ENCODE data around the gene INPP5J.
A peak's percentile ranks its signal among the peaks of the same experiment; 100 is the strongest.
"Not testable (repeated sequence)": the region's sequence is repeated elsewhere in the genome, so short reads cannot be mapped to it uniquely, and the experiment has no call there.

Gene INPP5J

GRCh38 chr22:31122532-31123291, at the start of gene INPP5J:
Gene INPP5J (plus strand): TSS chr22:31122966. CDS start chr22:31123015, 49 bp downstream.
- DNase-seq = no peak

- DNase-seq = not testable (repeated sequence)
These were observed 49.6 kb upstream of the INPP5J start for GRCh38 chr22:31073125-31073524.

DNA sequence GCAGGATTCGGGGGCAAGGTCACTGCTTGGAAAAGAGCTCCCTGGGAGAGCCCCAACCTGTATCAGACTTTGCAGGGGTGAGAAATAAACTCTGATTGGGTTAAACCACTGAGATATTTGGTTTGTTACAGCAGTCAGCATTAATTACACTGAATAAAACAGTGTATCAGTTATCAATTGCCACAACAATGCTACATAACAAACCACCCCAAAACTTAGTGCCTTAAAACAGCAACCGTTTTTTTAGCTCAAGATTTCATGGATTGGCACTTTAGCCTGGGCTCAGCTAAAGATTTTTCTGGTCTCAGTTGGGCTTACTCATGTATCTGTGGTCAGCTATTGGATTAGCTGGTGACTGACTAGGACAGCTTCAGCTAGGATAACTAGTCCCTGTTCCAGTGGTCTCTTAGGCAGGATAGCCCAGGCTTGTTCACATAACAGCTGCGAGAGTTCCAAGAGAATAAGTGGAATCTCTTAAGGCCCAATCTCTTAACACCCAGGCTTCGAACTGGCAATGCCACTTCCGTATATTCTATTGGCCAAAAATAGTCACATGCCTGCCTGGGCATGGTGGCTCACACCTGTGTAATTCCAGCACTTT, 49.1 kb upstream of the INPP5J start:
- not testable (repeated sequence) for DNase-seq

DNA sequence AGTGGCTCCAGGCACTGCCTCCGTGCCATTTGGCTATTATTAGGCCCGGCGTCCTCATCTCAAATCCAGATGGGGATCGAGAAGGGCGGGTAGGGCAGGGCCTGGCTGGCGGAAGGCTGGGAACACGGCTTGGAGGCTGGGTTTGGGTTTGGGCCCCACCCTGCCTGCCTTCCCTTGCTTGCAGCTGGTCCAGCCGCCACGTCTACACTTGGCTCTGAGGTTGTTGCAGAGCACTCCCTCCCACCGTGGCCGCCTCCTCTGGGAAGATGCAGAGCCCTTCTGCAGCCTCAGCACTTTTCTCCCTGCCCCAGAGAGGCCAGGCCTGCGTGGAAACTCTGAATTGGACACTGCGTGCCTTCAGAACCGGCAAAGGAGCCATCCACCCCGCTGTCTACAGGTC, 46.8 kb upstream of the INPP5J start:
- DNase-seq = no peak

DNA sequence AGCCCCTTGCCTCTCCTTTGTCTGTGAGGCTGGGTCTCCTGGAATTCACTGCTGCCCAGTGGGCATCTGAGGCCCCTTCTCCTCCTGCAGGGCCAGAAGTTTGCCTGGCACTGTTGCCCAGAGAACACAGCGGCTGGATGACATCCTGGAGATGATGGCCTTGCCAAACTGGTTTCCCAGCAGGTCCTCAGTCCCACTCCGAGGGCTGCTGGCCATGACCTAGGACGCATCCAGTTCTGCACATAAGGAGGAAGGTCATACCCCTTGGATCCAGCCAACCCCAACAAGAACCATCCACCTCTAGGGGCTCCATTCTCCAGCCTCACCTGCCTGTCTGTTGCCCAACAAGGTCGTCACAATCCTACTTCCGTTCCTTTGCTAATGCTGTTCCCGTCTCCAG, 45.1 kb upstream of the INPP5J start:
- DNase-seq = no peak

- DNase-seq = not testable (repeated sequence)
These were observed 44.4 kb upstream of the INPP5J start for GRCh38 chr22:31078389-31078788.

DNA sequence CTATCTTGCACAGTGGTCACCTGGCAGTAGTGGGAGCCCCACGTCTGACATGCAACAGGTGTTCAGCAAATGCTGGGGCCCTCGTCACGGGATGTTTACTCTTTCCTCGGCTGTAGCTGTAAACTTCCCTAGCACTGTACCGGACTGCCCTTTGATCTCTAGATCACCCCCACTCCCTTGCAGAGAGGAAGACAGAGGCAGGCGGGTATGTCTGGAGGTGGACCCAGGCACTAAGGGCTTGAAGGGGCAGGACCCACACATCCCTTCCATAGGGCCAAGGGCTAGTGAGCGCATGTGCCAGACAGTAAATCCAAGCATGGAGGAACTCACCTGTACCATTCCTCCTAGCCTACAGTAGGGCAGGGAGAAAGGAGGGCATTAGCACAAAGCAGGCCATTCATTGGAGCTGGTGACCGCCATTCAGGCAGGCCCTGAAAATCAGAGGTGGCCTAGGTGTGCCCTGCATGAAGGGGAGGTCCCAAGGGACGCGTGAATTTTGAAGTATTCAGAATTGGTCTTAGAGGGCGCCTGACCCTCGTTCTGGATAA, 43.6 kb upstream of the INPP5J start:
- DNase-seq = no peak

GRCh38 chr22:31080164-31080847, 42.5 kb upstream of the INPP5J start:
- DNase-seq = no peak

- DNase-seq = peak; percentile 44
These were observed 41.7 kb upstream of the INPP5J start, which contains the start of gene SMTN for GRCh38 chr22:31080848-31081649. Gene SMTN (plus strand): TSS chr22:31081318. CDS start chr22:31083259, 1,941 bp downstream.

GRCh38 chr22:31081963-31082605, 40.7 kb upstream of the INPP5J start:
- no peak for DNase-seq

DNA sequence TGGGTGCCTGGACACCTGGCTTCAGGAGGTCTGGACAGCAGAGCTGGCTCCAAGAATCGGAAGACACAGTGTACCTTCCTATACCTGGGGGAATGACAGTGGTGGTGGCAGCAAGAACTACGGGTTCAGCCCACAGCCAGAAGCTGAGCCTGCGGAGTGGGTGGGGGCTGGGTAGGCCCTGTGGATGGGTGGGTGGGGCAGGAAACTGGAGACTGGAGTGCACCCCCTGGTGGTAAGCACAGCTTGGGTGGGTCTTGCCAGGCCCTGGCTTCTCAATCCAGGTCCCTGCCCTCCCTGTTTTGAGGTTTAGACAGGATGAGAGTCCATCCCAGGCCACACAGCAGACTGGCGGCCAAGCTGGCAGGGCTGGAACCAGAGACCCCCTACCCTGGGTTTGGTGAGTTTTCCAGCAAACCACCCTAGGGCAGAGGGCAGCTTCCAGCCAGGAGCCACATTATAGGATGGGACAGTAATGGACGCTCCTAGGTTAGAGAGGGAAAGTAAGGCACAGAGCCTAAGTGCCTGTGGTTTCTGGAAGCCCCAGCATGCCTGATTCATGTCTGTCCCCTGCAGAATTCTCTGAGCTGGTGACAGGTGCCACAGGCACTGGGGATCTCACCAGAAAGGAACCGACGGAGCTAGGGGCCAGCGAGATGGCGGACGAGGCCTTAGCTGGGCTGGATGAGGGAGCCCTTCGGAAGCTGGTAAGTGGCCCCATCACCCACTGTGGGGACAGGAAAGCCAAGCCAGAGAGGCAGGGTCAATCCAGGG, 40.0 kb upstream of the INPP5J start:
- no peak for DNase-seq

DNA sequence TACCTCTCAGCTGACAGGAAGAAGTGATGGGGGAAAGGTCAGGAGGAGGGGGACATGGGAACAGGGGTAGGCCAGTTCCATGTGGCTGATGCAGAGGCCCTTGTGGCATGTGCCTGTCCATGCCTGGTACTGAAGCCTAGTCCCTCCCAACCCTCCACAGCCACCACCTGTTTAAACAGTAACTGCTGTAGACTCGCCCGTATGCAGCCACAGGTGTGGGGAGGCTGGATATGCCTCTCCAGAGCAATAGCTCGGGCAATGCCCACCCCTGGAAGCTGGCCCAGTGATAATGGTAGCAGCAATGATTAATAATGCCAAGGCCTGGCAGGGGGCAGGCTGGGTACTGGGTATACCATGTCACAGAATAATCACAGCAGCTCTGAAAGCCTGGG, 39.4 kb upstream of the INPP5J start:
- DNase-seq = no peak

DNA sequence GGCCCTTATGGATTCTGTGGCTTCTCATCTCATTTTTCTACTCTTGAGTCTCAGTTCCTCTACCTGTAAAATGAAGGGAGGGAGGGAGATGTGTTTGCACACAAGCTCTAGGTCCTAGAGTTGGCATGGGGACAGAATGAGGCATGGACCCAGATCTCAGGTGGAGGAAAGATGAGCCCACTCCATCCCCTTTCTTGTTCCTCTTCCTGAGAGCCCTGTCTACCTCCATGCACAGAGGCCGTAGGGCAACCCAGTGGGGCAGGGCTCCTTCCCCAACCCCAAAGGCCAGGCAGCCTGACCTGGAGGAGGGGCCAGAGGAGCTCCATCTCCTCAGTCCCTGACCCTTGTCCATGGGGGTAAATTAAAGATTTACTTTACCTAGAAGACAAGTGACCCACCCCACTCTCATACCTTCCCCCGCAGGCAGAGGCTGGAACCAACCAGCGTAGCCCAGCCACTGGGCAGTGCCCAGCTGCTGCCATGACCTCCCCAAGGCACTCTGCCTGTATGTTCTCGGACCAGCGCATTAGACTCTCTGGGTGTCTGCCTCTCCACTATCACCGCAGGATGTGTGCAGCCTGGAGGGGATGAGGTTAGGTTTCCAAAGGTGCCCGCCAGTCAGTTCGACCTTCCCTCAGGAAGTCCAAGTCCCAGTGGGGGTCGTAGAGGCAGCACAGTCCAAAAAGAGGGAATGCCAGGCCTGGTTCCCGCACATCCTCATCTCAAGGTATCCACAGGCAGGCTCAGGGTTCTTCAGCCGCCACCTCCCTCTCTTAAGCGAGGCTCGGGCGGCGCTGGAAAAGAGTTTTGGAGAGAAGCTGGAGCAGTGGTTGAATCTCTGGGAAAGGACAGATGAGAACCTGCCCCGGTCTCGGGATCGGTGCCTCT, 38.6 kb upstream of the INPP5J start:
- no peak for DNase-seq

DNA sequence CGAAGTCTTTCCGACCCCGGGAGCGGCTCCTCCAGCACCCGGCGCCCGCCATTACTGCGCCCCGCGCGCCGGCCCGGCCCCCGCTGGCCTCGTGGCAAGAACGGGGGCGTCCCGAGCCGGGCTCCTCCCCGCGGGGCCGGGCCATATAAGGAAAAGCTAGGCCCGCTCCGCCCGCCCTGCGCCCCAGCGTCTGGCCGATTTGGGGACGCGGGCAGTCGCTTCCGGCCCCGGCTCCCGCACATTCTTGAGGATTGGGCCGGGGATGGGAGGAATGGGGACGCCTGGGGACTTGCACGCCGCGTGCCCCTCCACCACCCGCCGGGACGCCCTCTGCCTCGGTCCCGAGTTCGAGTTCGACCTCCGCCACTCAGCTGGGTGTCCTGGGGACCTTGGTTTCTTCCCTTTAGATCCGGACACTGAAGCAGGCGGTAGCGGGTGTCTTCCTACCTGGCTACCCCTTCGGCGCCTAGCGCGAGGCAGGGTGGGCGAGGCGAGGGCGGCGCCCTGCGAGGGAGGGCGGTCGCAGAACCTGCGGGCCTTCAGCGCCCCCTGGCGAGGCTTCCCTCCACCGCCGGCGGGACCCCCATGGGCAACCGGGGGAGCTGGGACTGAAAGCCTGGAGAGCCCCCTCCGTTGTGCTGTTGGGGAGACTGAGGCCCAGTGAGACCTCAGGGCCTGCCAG, 37.8 kb upstream of the INPP5J start:
- no peak for DNase-seq

- DNase-seq = no peak
These were observed 37.3 kb upstream of the INPP5J start for GRCh38 chr22:31085493-31085824.

- DNase-seq = no peak
These were observed 36.8 kb upstream of the INPP5J start for GRCh38 chr22:31085928-31086327.

GRCh38 chr22:31086703-31087330, 35.9 kb upstream of the INPP5J start:
- DNase-seq = no peak

GRCh38 chr22:31087744-31088215, 35.0 kb upstream of the INPP5J start:
- DNase-seq = no peak

All from NCI-H1436 treated with DMSO at 0.1 percent for 48 hours (cell line).